22Rv1 (cell line): ENCODE data around the gene SIPA1L3.

Experiments
- ZFX ChIP-seq: fragments of 450-650 bp; IDR thresholded peaks from 2 replicates; pipeline ENCODE4 v1.6.1; 2017; ENCODE audit warnings: antibody characterized with exemption, borderline replicate concordance
- TF ChIP-seq, protein P1 (sequence below): fragments of 450-650 bp; IDR thresholded peaks from 2 replicates; pipeline ENCODE4 v1.5.1; 2017; ENCODE audit warnings: mild to moderate bottlenecking

DNA sequence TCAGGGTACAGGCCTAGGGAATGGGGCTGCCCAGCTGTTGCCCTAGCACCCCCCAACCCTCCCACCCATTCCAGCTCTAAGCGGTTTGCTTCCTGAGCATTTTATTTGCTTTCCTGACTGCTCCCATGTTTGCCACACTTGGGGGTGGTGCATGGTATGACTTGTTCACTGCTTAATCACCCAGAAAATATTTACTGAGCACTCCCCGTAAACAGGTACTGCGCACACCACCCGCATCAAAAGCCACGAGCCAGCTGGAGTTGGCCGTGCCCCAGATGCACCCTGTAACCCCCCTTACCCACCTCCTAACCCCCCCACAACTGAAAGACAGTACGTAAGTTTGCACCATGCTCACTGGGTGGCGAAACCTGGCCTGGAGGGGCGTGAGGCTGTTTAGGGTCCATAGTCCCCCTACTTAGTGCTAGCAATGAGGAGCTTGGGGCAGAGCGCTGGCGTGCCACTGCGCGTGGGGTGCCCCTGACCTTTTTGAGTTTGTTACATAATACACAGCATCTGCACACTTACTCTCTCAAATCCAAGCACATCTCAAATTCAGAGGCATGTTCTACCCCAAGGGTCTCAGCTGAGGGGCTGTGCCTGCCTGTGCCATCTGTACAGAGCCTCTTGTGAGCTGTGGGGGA, 287.2 kb downstream of the SIPA1L3 start:
- TF ChIP-seq, protein P1, sequence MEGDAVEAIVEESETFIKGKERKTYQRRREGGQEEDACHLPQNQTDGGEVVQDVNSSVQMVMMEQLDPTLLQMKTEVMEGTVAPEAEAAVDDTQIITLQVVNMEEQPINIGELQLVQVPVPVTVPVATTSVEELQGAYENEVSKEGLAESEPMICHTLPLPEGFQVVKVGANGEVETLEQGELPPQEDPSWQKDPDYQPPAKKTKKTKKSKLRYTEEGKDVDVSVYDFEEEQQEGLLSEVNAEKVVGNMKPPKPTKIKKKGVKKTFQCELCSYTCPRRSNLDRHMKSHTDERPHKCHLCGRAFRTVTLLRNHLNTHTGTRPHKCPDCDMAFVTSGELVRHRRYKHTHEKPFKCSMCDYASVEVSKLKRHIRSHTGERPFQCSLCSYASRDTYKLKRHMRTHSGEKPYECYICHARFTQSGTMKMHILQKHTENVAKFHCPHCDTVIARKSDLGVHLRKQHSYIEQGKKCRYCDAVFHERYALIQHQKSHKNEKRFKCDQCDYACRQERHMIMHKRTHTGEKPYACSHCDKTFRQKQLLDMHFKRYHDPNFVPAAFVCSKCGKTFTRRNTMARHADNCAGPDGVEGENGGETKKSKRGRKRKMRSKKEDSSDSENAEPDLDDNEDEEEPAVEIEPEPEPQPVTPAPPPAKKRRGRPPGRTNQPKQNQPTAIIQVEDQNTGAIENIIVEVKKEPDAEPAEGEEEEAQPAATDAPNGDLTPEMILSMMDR: no peak
- TF ChIP-seq ZFX: no peak
